ENCODE data around the gene CMTM6.

The CMTM6 gene

GRCh38 chr3:32455609-32456428 is 46.8 kb downstream of the CMTM6 start:
- Histone ChIP-seq H3K4me1 (no peaks in the 10 kb centered on the region), H3K9me3 (no peaks in the 10 kb centered on the region), H3K4me3 (no peak overlapping the region), H3K27ac (no peak overlapping the region), H3K27me3 (no peaks in the 10 kb centered on the region), H3K36me3 (peaks cover 0 to 15% (median 3%) of the 10 kb centered on the region in 3 donors)
- no peak for DNase-seq
- intact Hi-C loops (cut with DNase I; ENCODE audit: low total_unique reads) = no loop called here
- no peak for TF ChIP-seq CTCF (IDR thresholded peaks at IDR 0.05)

GRCh38 chr3:32454731-32455608 is 47.7 kb downstream of the CMTM6 start:
- Histone ChIP-seq H3K27ac (no peak overlapping the region), H3K4me3 (no peak overlapping the region), H3K36me3 (peaks cover 0 to 15% (median 3%) of the 10 kb centered on the region in 3 donors), H3K4me1 (no peaks in the 10 kb centered on the region), H3K27me3 (no peaks in the 10 kb centered on the region), H3K9me3 (no peaks in the 10 kb centered on the region)
- TF ChIP-seq CTCF (IDR thresholded peaks at IDR 0.05) = no peak
- no peak for DNase-seq
- intact Hi-C loops (cut with DNase I; ENCODE audit: low total_unique reads) = no loop called here

GRCh38 chr3:32454111-32454510 is 48.5 kb downstream of the CMTM6 start:
- no peaks in the 10 kb centered on the region for H3K9me3 ChIP-seq
- H3K27me3 ChIP-seq = no peaks in the 10 kb centered on the region
- H3K36me3 ChIP-seq = peaks cover 0 to 15% (median 3%) of the 10 kb centered on the region in 3 donors
- DNase-seq = no peak
- intact Hi-C loops (cut with DNase I; ENCODE audit: low total_unique reads) = no loop called here
- TF ChIP-seq CTCF (IDR thresholded peaks at IDR 0.05) = no peak
- H3K4me1 ChIP-seq = no peaks in the 10 kb centered on the region
- H3K27ac ChIP-seq = no peak overlapping the region
- no peak overlapping the region for H3K4me3 ChIP-seq

- TF ChIP-seq CTCF (IDR thresholded peaks at IDR 0.05) = no peak
- peaks cover 0 to 15% (median 3%) of the 10 kb centered on the region in 3 donors for H3K36me3 ChIP-seq
- H3K4me1 ChIP-seq = no peaks in the 10 kb centered on the region
- no peaks in the 10 kb centered on the region for H3K27me3 ChIP-seq
- intact Hi-C loops (cut with DNase I; ENCODE audit: low total_unique reads) = no loop called here
- H3K4me3 ChIP-seq = no peak overlapping the region
- no peaks in the 10 kb centered on the region for H3K9me3 ChIP-seq
- DNase-seq = no peak
- H3K27ac ChIP-seq = no peak overlapping the region
These were observed 49.3 kb downstream of the CMTM6 start for GRCh38 chr3:32453346-32453745.

GRCh38 chr3:32452009-32452408 is 50.6 kb downstream of the CMTM6 start:
- Histone ChIP-seq H3K9me3 (no peaks in the 10 kb centered on the region), H3K36me3 (peaks cover 0 to 15% (median 3%) of the 10 kb centered on the region in 3 donors), H3K27ac (no peak overlapping the region), H3K4me3 (no peak overlapping the region), H3K27me3 (no peaks in the 10 kb centered on the region), H3K4me1 (no peaks in the 10 kb centered on the region)
- TF ChIP-seq CTCF (IDR thresholded peaks at IDR 0.05) = no peak
- intact Hi-C loops (cut with DNase I; ENCODE audit: low total_unique reads) = no loop called here
- no peak for DNase-seq
